Fibroblast of lung (primary cell): ENCODE results near the gene NKD2.

Experiments used
- CTCF ChIP-seq, 2 donors: IDR thresholded peaks in 1 of 2; conservative IDR thresholded peaks in 1 of 2; 1 replicate in 1 of 2; 2 replicates in 1 of 2; pipeline ENCODE4 v1.5.1; 2011 to 2012; ENCODE audit warnings: low read length in 2 of 2, control low read depth in 1 of 2, inconsistent platforms in 1 of 2, low read depth in 1 of 2, mild to moderate bottlenecking in 1 of 2
- EZH2 ChIP-seq: IDR thresholded peaks from 2 replicates; pipeline ENCODE4 v1.5.1; 2012; ENCODE audit warnings: low read length, control low read depth, mild to moderate bottlenecking; ENCODE audit errors: missing control alignments

GRCh38 chr5:1060535-1060981, 52.0 kb downstream of the NKD2 start:
- TF ChIP-seq CTCF (conservative IDR thresholded peaks at IDR 0.05 in 1 of 2, IDR thresholded peaks at IDR 0.05 in 1 of 2; ENCODE audit: low read depth in 1 of 2, low read length in 2 of 2) (no peak), EZH2 (no peak)
